K562 (cell line): Measurements from ENCODE around the gene ULK2. TPM values are rescaled to one million over a fixed set of nuclear protein-coding genes. Genes with fewer than 3 reads are reported as not detected.

Experiments used
- ATAC-seq: fragments of 200-7000 bp; cut with Tn5 transposase; 3 replicates; pipeline ENCODE4 v1.9.1; 2020; ENCODE audit warnings: moderate library complexity
- BruUV-seq: library from RNA; stranded (reverse); fragments of 400-500 nt; replicated peaks from 2 replicates; lab custom pipeline; 2021; lab: Mats Ljungman, UMichigan
- CTCF ChIA-PET: fragments of 300-600 bp; formaldehyde crosslinking; extraction: SDS; loops from one replicate; lab custom pipeline; 2021; ENCODE audit warnings: low intra/inter-chr PET ratio; lab: Yijun Ruan, JAX
- POLR2A ChIA-PET: fragments of 300-600, 350-650 bp; sonication (Branson Sonifier 250); formaldehyde crosslinking; extraction: SDS; loops from one replicate; lab custom pipeline; 2021; ENCODE audit warnings: antibody characterized with exemption, inconsistent platforms; lab: Yijun Ruan, JAX
- DNase-seq, 4 experiments: peaks; one replicate each; pipeline versions ENCODE4 v3.0.0 to v3.0.0-alpha.2; 2011 to 2018; ENCODE audit warnings: low spot score in 3 of 4, mixed read lengths in 3 of 4; ENCODE audit errors: extremely low read depth in 1 of 4
- FAIRE-seq: peaks from 2 replicates; lab custom pipeline; 2011; peaks lifted over from hg19 to GRCh38; lab: Jason Lieb, UNC
- H2AFZ ChIP-seq: 2 replicates; pipeline ENCODE4 v1.6.0; 2011; ENCODE audit warnings: low read depth, low read length, control low read depth, inconsistent platforms
- H3K27ac ChIP-seq: fragments of 200-600 bp; 3 replicates; pipeline ENCODE4 v1.8.0; 2011; ENCODE audit warnings: low read depth, mild to moderate bottlenecking, control low read depth, inconsistent platforms, low read length, moderate library complexity, mixed read lengths; ENCODE audit errors: extremely low read depth
- H3K27me3 ChIP-seq, 2 experiments: fragments of 300-600 bp in 1 of 2; 2 replicates in 1 of 2; 3 replicates in 1 of 2; pipeline versions ENCODE4 v1.6.0 to v1.8.0; 2011; ENCODE audit warnings: inconsistent platforms in 2 of 2, low read length in 2 of 2, mild to moderate bottlenecking in 1 of 2, mixed read lengths in 1 of 2, moderate library complexity in 1 of 2; ENCODE audit not compliant: control insufficient read depth in 2 of 2, insufficient read depth in 2 of 2
- H3K36me3 ChIP-seq: fragments of 300-600 bp; 3 replicates; pipeline ENCODE4 v1.8.0; 2011; ENCODE audit warnings: mild to moderate bottlenecking, low read length, inconsistent platforms; ENCODE audit not compliant: control insufficient read depth, insufficient read depth
- H3K4me1 ChIP-seq, 2 experiments: fragments of 200-600 bp in 1 of 2; replicated peaks in 1 of 2; 2 replicates in 1 of 2; 3 replicates in 1 of 2; pipeline versions ENCODE4 v1.5.1 to v1.8.0; 2011; ENCODE audit warnings: inconsistent platforms in 2 of 2, low read length in 2 of 2, mild to moderate bottlenecking in 1 of 2, mixed read lengths in 1 of 2, moderate library complexity in 1 of 2; ENCODE audit not compliant: control insufficient read depth in 2 of 2, insufficient read depth in 2 of 2
- H3K4me2 ChIP-seq: 2 replicates; pipeline ENCODE4 v1.6.1; 2011; ENCODE audit warnings: low read length, control low read depth, inconsistent platforms, mixed read lengths; ENCODE audit not compliant: insufficient read depth
- H3K4me3 ChIP-seq: fragments of 200-600 bp; sonication (generic), shearing (Covaris generic); 2 replicates; pipeline ENCODE4 v1.5.1; 2016; ENCODE audit warnings: control low read depth, inconsistent platforms
- H3K79me2 ChIP-seq: fragments of 200-600 bp; 3 replicates; pipeline ENCODE4 v1.8.0; 2011; ENCODE audit warnings: low read length, inconsistent platforms; ENCODE audit not compliant: control insufficient read depth, insufficient read depth
- H3K9ac ChIP-seq, 2 experiments: 2 replicates each; pipeline versions ENCODE4 v1.6.0 to v1.6.1; 2011; ENCODE audit warnings: low read depth in 2 of 2, low read length in 2 of 2, control low read depth in 1 of 2, inconsistent platforms in 1 of 2, mild to moderate bottlenecking in 1 of 2, mixed read lengths in 1 of 2; ENCODE audit not compliant: insufficient read depth in 1 of 2
- H3K9me1 ChIP-seq: one replicate; pipeline ENCODE4 v1.6.0; 2011; ENCODE audit warnings: inconsistent platforms, mild to moderate bottlenecking, low read length, moderate library complexity; ENCODE audit not compliant: control insufficient read depth, insufficient read depth
- H3K9me3 ChIP-seq: replicated peaks from 2 replicates; pipeline ENCODE4 v1.5.1; 2011; ENCODE audit warnings: low read depth, low read length, inconsistent platforms; ENCODE audit not compliant: control insufficient read depth, insufficient read depth
- H4K20me1 ChIP-seq: replicated peaks from 2 replicates; pipeline ENCODE4 v1.6.1; 2011; ENCODE audit warnings: low read length, inconsistent platforms, mixed read lengths; ENCODE audit not compliant: control insufficient read depth, insufficient read depth
- CHD4 ChIP-seq: fragments of 200-600 bp; sonication (generic); IDR thresholded peaks from 3 replicates; pipeline ENCODE4 v1.6.1; 2012; ENCODE audit warnings: low read depth, mild to moderate bottlenecking, mixed read lengths, low read length, inconsistent platforms; ENCODE audit not compliant: insufficient read depth, insufficient replicate concordance, poor library complexity, severe bottlenecking
- ETS1 ChIP-seq: conservative IDR thresholded peaks from 2 replicates; pipeline ENCODE4 v1.6.1; 2011; ENCODE audit warnings: low read depth, mild to moderate bottlenecking, low read length; ENCODE audit not compliant: control insufficient read depth
- HES1 ChIP-seq: fragments of 450-650 bp; IDR thresholded peaks from 2 replicates; pipeline ENCODE4 v1.6.1; 2016; ENCODE audit warnings: low read depth, mild to moderate bottlenecking, moderate library complexity
- MECOM ChIP-seq: fragments of 250-450 bp; sonication (Bioruptor Pico); IDR thresholded peaks from 2 replicates; pipeline ENCODE4 v1.8.0; 2022; ENCODE audit warnings: inconsistent platforms
- NCOR1 ChIP-seq: fragments of 450-650 bp; IDR thresholded peaks from 2 replicates; pipeline ENCODE4 v1.6.1; 2016; ENCODE audit warnings: mild to moderate bottlenecking, moderate library complexity
- NFE2L1 ChIP-seq: fragments of 450-650 bp; IDR thresholded peaks from 2 replicates; pipeline ENCODE4 v1.6.1; 2016; ENCODE audit warnings: missing genetic modification characterization, low read depth, mild to moderate bottlenecking, missing compliant biosample characterization, moderate library complexity, borderline replicate concordance
- PHF21A ChIP-seq: fragments of 450-650 bp; IDR thresholded peaks from 2 replicates; pipeline ENCODE4 v1.6.1; 2017; ENCODE audit warnings: low read depth, borderline replicate concordance
- WHSC1 ChIP-seq: IDR thresholded peaks from one replicate; pipeline ENCODE4 v1.6.1; 2012; ENCODE audit warnings: low read length, control low read depth, inconsistent platforms
- ZNF354B ChIP-seq: fragments of 250-450 bp; sonication (Bioruptor Pico); IDR thresholded peaks from 2 replicates; pipeline ENCODE4 v1.4.0; 2020
- WGBS: fragments of 100-300 bp; shearing (Covaris generic); methylation state at CpG from one replicate; pipeline ENCODE4 v1.1.6; 2016; ENCODE audit warnings: low coverage, mixed read lengths; ENCODE audit not compliant: insufficient coverage; ENCODE audit errors: missing lambda C conversion rate; 5-methylcytosine and 5-hydroxymethylcytosine counted together
- in situ Hi-C: fragments of 300-500 bp; cut with MboI; formaldehyde crosslinking; loops from 4 replicates; pipeline ENCODE4 v1.15.0; 2018; ENCODE audit warnings: inconsistent platforms, mixed read lengths
- intact Hi-C: fragments of 100-400 bp; cut with micrococcal nuclease; formaldehyde crosslinking; loops from 2 replicates; pipeline ENCODE4 v1.14.2; 2022
- polyA plus RNA-seq, 8 experiments: library from polyadenylated mRNA; depleted of rRNA in 4 of 8; stranded (reverse) in 5 of 8; unstranded in 3 of 8; fragments of >200 nt; fragmentation: Nextera tagmentation in 2 of 8; fragmentation: Illumina TruSeq in 1 of 8; extraction: Ambion mirVana in 2 of 8; extraction: Trizol in 1 of 8; gene quantifications; 2 replicates each; pipeline versions ENCODE4 v1.2.1 to v1.2.3, GENCODE V29; 2011 to 2014; ENCODE audit warnings: inconsistent platforms in 1 of 8, missing spikeins in 1 of 8
- total RNA-seq, 7 experiments: library from RNA; depleted of rRNA in 6 of 7; stranded (reverse); fragments of >200 nt in 6 of 7; fragmentation: Illumina TruSeq in 2 of 7; extraction: Trizol in 2 of 7; gene quantifications; 2 replicates each; pipeline versions ENCODE4 v1.2.1 to v1.2.3, GENCODE V29; 2011 to 2021; ENCODE audit warnings: low replicate concordance in 1 of 7

The ULK2 gene
- total and polyA plus RNA-seq, 9 of the 15 experiments (the other 6 are each of a cell fraction or from before 2014, with no cell fraction given) = 0.01 to 0.18 (median 0.07) TPM; not detected in 5

GRCh38 chr17:19759568-19760549 lies 107.9 kb downstream of the ULK2 start:
- WGBS = 0% methylated on average over 15 of the region's 24 CpGs
- FAIRE-seq (no peak), ATAC-seq (no peak), DNase-seq (no peak)
- no peaks in the 10 kb centered on the region for H3K9me3 ChIP-seq
- intact Hi-C loops (no loop called here), in situ Hi-C loops (loop anchor here (5.0 to 10.0 kb wide), 2 partner anchors 248 to 395 kb away; partner anchors contain the start of gene B9D1)
- peaks cover 0 to 25% of the 10 kb centered on the region in 2 experiments; a peak in 2 of 5 replicates for H3K27me3 ChIP-seq
- H3K9me1 ChIP-seq = no peaks in the 10 kb centered on the region
- H2AFZ ChIP-seq = no peak overlapping the region
- no peak for TF ChIP-seq MECOM (CRISPR knock-in tag)
- TF ChIP-seq ZNF354B (CRISPR knock-in tag) = no peak
- TF ChIP-seq HES1 = no peak
- no peak for TF ChIP-seq NFE2L1 (tag)
- no peak for TF ChIP-seq CHD4
- TF ChIP-seq ETS1 = no peak
- no peak for TF ChIP-seq PHF21A
- no peak for TF ChIP-seq WHSC1
- TF ChIP-seq NCOR1 = no peak
- H3K4me2 ChIP-seq = no peak overlapping the region
- ChIA-PET CTCF (no interaction called here), POLR2A (interaction anchor here (0.7 kb wide), 1 partner anchor 100 kb away, joined by 3 read pairs; no protein-coding TSS in a partner anchor)
- H3K4me1 ChIP-seq = no peaks in the 10 kb centered on the region; a peak in 1 of 5 replicates
- H3K4me3 ChIP-seq = no peak overlapping the region
- no peak overlapping the region for H3K27ac ChIP-seq
- H3K9ac ChIP-seq = no peak overlapping the region
- H3K79me2 ChIP-seq = no peaks in the 10 kb centered on the region
- H3K36me3 ChIP-seq = no peaks in the 10 kb centered on the region
- BruUV-seq = no TSS peak
- no peaks in the 10 kb centered on the region for H4K20me1 ChIP-seq
